Mesendoderm (in vitro differentiated cells): Measurements from ENCODE around the gene AGAP1.

Experiments used
- DNase-seq: peaks from one replicate; pipeline ENCODE4 v3.0.0; 2013
- H2AK5ac ChIP-seq: 2 replicates; pipeline ENCODE4 v1.6.1; 2013; ENCODE audit warnings: low read length, inconsistent platforms
- H2BK120ac ChIP-seq: 2 replicates; pipeline ENCODE4 v1.6.1; 2013; ENCODE audit warnings: low read depth, mild to moderate bottlenecking, low read length, moderate library complexity, mixed read lengths
- H2BK15ac ChIP-seq: replicated peaks from 2 replicates; pipeline ENCODE4 v1.6.1; 2013; ENCODE audit warnings: low read depth, mild to moderate bottlenecking, moderate library complexity
- H2BK5ac ChIP-seq: 2 replicates; pipeline ENCODE4 v1.6.1; 2013; ENCODE audit warnings: low read length, inconsistent platforms
- H3K18ac ChIP-seq: 2 replicates; pipeline ENCODE4 v1.6.1; 2013; ENCODE audit warnings: mild to moderate bottlenecking, low read length, mixed read lengths
- H3K23ac ChIP-seq: one replicate; pipeline ENCODE4 v1.6.1; 2013; ENCODE audit warnings: low read length
- H3K27ac ChIP-seq: 2 replicates; pipeline ENCODE4 v1.5.1; 2013; ENCODE audit warnings: low read depth, mild to moderate bottlenecking, inconsistent platforms, low read length, moderate library complexity
- H3K27me3 ChIP-seq: 2 replicates; pipeline ENCODE4 v1.6.1; 2013; ENCODE audit warnings: low read length, control low read depth, mild to moderate bottlenecking, inconsistent platforms; ENCODE audit not compliant: insufficient read depth, poor library complexity
- H3K36me3 ChIP-seq: 2 replicates; pipeline ENCODE4 v1.6.1; 2013; ENCODE audit warnings: low read length, inconsistent platforms; ENCODE audit not compliant: control insufficient read depth, insufficient read depth
- H3K4ac ChIP-seq: one replicate; pipeline ENCODE4 v1.6.1; 2013; ENCODE audit warnings: low read depth, mild to moderate bottlenecking, low read length, moderate library complexity
- H3K4me1 ChIP-seq: 2 replicates; pipeline ENCODE4 v1.6.1; 2013; ENCODE audit warnings: low read depth, low read length, inconsistent platforms; ENCODE audit not compliant: control insufficient read depth
- H3K4me2 ChIP-seq: 2 replicates; pipeline ENCODE4 v1.6.1; 2013; ENCODE audit warnings: low read length
- H3K4me3 ChIP-seq: 2 replicates; pipeline ENCODE4 v1.5.1; 2013; ENCODE audit warnings: mild to moderate bottlenecking, low read length
- H3K56ac ChIP-seq: one replicate; pipeline ENCODE4 v1.6.1; 2013; ENCODE audit warnings: low read length
- H3K79me1 ChIP-seq: 2 replicates; pipeline ENCODE4 v1.6.1; 2013; ENCODE audit warnings: low read length, inconsistent platforms
- H3K79me2 ChIP-seq: 2 replicates; pipeline ENCODE4 v1.6.1; 2013; ENCODE audit warnings: mild to moderate bottlenecking, low read length; ENCODE audit not compliant: control insufficient read depth, insufficient read depth
- H3K9ac ChIP-seq: 2 replicates; pipeline ENCODE4 v1.6.1; 2013; ENCODE audit warnings: low read length, inconsistent platforms
- H4K5ac ChIP-seq: one replicate; pipeline ENCODE4 v1.6.1; 2013; ENCODE audit warnings: low read length
- H4K8ac ChIP-seq: one replicate; pipeline ENCODE4 v1.6.1; 2013; ENCODE audit warnings: low read depth, mild to moderate bottlenecking, control low read depth, low read length, moderate library complexity
- WGBS: extraction: QIAGEN DNeasy Blood & Tissue Kit; methylation state at CpG from one replicate; pipeline ENCODE4 v1.1.7; 2013; ENCODE audit warnings: low lambda C conversion rate, missing lambda C conversion rate; ENCODE audit not compliant: insufficient coverage; ENCODE audit errors: extremely low coverage; 5-methylcytosine and 5-hydroxymethylcytosine counted together

The AGAP1 gene

GRCh38 chr2:235598532-235599531, 105.0 kb downstream of the AGAP1 start:
- Histone ChIP-seq H4K5ac (no peak overlapping the region), H2BK120ac (no peak overlapping the region), H3K4me3 (no peak overlapping the region), H2BK5ac (no peak overlapping the region), H3K79me1 (peaks cover 9% of the 10 kb centered on the region), H3K4me1 (no peaks in the 10 kb centered on the region), H3K36me3 (no peaks in the 10 kb centered on the region), H3K4ac (no peak overlapping the region), H3K23ac (no peak overlapping the region), H2BK15ac (no peak overlapping the region), H3K27ac (no peak overlapping the region), H4K8ac (no peak overlapping the region), H3K18ac (no peak overlapping the region), H3K27me3 (no peaks in the 10 kb centered on the region), H3K4me2 (no peak overlapping the region), H3K56ac (no peak overlapping the region), H3K79me2 (peaks cover 4% of the 10 kb centered on the region), H2AK5ac (no peak overlapping the region), H3K9ac (no peak overlapping the region)
- no peak for DNase-seq
- WGBS: no CpG with 5 or more reads among the region's 20 CpGs

DNA sequence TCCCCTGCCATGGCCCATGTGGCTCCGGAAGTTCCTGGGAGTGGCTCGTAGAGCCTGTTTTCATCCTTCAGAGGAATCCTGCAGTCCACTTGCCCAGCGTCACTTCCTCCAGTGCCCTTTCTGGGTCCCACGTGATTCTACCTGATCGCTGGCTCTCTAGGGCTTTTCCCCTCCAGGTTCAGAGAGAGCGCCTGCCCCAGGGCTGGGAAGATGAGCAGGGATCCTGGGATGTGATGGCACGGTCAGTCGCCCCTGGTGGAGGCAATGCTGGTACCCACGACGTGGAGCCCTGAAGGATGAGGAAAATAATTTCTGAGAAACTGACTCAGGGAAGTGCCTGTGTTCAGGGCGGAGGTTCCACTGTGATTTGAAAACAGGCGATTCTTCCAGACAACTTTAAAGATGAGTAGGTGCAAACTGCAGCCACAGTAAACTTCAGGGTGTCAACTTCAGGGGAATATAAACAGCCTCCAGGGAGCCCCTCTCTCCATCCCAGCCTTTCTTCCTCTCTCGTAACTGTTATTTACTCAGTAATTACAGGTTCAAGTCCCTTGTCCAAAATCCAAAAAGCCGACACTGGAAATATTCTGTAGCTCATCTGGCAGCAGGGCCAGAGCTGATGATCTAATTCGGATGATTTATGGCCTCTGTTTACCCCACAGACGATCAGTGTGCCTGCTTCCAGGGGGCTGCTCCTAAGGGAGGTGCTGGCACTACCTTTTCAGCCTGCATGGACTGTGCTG, 105.9 kb downstream of the AGAP1 start:
- Histone ChIP-seq H2BK15ac (no peak overlapping the region), H2AK5ac (no peak overlapping the region), H3K4ac (no peak overlapping the region), H3K9ac (no peak overlapping the region), H3K27me3 (no peaks in the 10 kb centered on the region), H3K4me3 (no peak overlapping the region), H2BK120ac (no peak overlapping the region), H3K56ac (no peak overlapping the region), H3K27ac (no peak overlapping the region), H2BK5ac (no peak overlapping the region), H3K4me2 (no peak overlapping the region), H3K23ac (no peak overlapping the region), H4K5ac (no peak overlapping the region), H3K36me3 (no peaks in the 10 kb centered on the region), H3K4me1 (no peaks in the 10 kb centered on the region), H3K79me1 (peaks cover 9% of the 10 kb centered on the region), H4K8ac (no peak overlapping the region), H3K79me2 (peaks cover 2% of the 10 kb centered on the region), H3K18ac (no peak overlapping the region)
- no CpG with 5 or more reads among the region's 16 CpGs for WGBS
- no peak for DNase-seq

- no peak overlapping the region for H3K4me2 ChIP-seq
- no peak overlapping the region for H4K8ac ChIP-seq
- H4K5ac ChIP-seq: no peak overlapping the region
- peaks cover 2% of the 10 kb centered on the region for H3K79me2 ChIP-seq
- H3K4me3 ChIP-seq: no peak overlapping the region
- no peak overlapping the region for H2BK5ac ChIP-seq
- H3K79me1 ChIP-seq: peaks cover 9% of the 10 kb centered on the region
- H2BK15ac ChIP-seq: no peak overlapping the region
- H3K9ac ChIP-seq: no peak overlapping the region
- no peak overlapping the region for H3K23ac ChIP-seq
- no peak overlapping the region for H3K18ac ChIP-seq
- H3K27me3 ChIP-seq: no peaks in the 10 kb centered on the region
- no CpG with 5 or more reads among the region's 4 CpGs for WGBS
- no peaks in the 10 kb centered on the region for H3K36me3 ChIP-seq
- no peak overlapping the region for H3K4ac ChIP-seq
- DNase-seq: no peak
- no peak overlapping the region for H2AK5ac ChIP-seq
- H3K56ac ChIP-seq: no peak overlapping the region
- no peak overlapping the region for H2BK120ac ChIP-seq
- H3K4me1 ChIP-seq: no peaks in the 10 kb centered on the region
- no peak overlapping the region for H3K27ac ChIP-seq
Observed at GRCh38 chr2:235600406-235600805, 106.6 kb downstream of the AGAP1 start.

DNA sequence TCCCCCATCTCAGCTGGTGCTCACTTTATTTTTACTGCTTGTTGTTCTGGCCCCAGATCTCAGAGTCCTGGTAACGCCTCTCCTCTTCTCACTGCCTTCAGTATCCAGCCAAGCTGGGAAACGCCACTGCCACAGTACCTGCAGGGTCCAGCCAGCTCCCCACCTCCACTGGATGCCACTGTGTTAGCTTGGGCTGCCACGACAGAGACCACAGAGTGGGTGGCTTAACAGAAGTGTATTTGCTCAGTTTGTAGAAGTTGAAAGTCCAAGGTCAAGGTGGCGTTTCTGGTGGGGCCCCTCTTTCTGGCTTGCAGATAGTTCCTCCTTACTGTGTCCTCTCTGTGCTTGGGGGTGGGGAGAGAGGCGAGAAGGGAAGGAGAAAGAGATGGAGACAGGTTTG, 107.1 kb downstream of the AGAP1 start:
- Histone ChIP-seq H2BK15ac (no peak overlapping the region), H3K9ac (no peak overlapping the region), H2AK5ac (no peak overlapping the region), H3K36me3 (no peaks in the 10 kb centered on the region), H3K23ac (no peak overlapping the region), H4K5ac (no peak overlapping the region), H3K4me1 (no peaks in the 10 kb centered on the region), H3K79me1 (peaks cover 10% of the 10 kb centered on the region), H3K56ac (no peak overlapping the region), H3K27me3 (no peaks in the 10 kb centered on the region), H3K79me2 (peaks cover 4% of the 10 kb centered on the region), H3K4me2 (no peak overlapping the region), H2BK5ac (no peak overlapping the region), H4K8ac (no peak overlapping the region), H2BK120ac (no peak overlapping the region), H3K18ac (no peak overlapping the region), H3K27ac (no peak overlapping the region), H3K4ac (no peak overlapping the region), H3K4me3 (no peak overlapping the region)
- WGBS: no CpG with 5 or more reads among the region's 5 CpGs
- DNase-seq: no peak

GRCh38 chr2:235601960-235602704, 108.3 kb downstream of the AGAP1 start:
- no peak overlapping the region for H3K4me3 ChIP-seq
- H4K5ac ChIP-seq: no peak overlapping the region
- no peak overlapping the region for H3K4ac ChIP-seq
- no peak overlapping the region for H3K23ac ChIP-seq
- H3K56ac ChIP-seq: no peak overlapping the region
- H3K4me2 ChIP-seq: no peak overlapping the region
- no peak overlapping the region for H4K8ac ChIP-seq
- no CpG with 5 or more reads among the region's 12 CpGs for WGBS
- no peak overlapping the region for H3K18ac ChIP-seq
- no peak overlapping the region for H2BK120ac ChIP-seq
- H2BK15ac ChIP-seq: no peak overlapping the region
- H3K4me1 ChIP-seq: no peaks in the 10 kb centered on the region
- DNase-seq: no peak
- H3K36me3 ChIP-seq: no peaks in the 10 kb centered on the region
- H3K9ac ChIP-seq: no peak overlapping the region
- peaks cover 12% of the 10 kb centered on the region for H3K79me1 ChIP-seq
- no peak overlapping the region for H3K27ac ChIP-seq
- H2BK5ac ChIP-seq: no peak overlapping the region
- H3K27me3 ChIP-seq: no peaks in the 10 kb centered on the region
- peaks cover 4% of the 10 kb centered on the region for H3K79me2 ChIP-seq
- no peak overlapping the region for H2AK5ac ChIP-seq
